ENCODE results near the gene MACROD2. TPM values are rescaled to one million over a fixed set of nuclear protein-coding genes. Genes with fewer than 3 reads are reported as not detected.

The MACROD2 gene
- total RNA-seq, 1 donor from 2014 or later, result 47.7 TPM

DNA sequence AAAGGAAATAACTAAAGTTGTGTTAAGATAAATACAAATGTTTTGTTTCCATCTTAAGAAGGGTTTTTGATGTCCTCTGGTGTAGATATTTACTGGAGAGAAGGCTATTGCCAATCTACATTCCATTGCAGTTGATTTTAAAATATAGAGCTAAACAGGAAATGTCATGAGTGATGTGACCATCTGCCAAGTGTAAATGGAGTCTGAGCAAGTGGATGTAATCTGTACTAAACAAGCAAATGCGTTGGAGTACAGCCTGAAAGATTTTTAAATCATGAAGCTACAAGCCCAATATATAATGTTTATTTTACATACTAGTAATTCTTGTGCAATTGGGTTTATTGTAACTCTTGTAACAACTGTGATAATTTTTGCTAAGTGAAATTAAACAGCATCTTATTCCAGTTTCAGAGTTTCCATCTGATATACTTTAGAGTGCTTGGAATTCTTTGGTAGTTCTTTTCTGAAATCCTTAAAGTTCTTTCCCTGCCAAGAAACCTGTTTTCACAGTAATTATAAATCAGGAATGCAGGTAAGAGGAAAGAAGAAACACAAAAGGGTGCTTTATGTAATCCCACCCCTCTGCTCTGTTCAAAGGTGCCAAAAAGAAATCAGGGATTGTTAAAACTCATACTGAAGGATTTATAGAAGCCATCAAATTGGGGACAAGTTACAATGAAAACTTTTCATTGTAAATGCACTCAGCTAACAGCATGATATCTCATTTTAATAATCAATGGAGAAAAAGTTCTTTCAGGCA lies 389.3 kb downstream of the MACROD2 start:
- DNase-seq (ENCODE audit: low spot score in 2 of 2) (no peak), FAIRE-seq (no peak)

DNA sequence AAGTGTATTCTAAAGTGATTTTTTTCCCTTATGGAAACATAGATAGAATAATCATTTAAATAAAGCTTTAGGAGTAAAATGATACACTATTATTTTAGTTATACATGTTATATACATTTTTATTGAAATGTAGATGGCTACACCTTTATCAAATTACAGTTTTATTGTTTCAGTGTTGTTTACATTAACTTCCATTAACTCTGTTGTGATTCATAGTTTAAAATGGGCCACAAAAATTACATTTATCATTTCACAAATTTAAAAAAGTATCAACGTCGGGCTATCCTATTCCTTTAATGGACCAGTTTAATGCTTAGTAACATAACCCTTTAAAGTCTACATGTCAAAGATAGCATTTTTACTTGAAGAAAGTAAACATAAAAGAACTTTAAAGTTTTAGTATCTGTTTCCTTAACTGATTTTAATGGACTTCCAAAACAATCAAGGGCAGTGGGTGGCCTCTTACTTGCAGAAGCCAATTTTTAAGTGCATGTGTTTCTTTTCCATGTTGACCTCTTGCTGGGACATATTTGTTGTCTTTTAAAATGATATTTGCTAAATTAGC lies 389.9 kb downstream of the MACROD2 start:
- no peak for FAIRE-seq

DNA sequence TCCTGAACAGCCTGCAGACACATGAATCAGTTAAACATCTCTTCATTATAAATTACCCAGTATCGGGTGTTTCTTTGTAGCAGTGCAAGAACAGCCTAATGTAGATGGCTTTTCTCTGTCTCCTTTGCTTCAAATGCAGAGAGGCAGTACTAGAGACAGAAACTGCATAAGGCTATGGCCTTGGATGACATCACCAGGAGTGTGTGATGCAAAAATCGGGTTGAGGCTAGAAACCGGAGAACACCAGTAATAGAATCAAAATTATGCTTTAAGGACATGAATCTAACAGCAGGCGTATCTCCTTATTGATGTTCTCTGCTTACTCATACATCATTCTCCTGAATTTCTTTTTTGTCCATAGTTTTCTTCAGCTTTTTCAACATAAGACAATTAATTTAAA lies 391.4 kb downstream of the MACROD2 start:
- DNase-seq (ENCODE audit: low spot score in 2 of 2), result no peak
- no peak for FAIRE-seq

More for the DNA sequence above, 389.9 kb downstream of the MACROD2 start:
- DNase-seq (ENCODE audit: low spot score in 2 of 2), result no peak

DNA sequence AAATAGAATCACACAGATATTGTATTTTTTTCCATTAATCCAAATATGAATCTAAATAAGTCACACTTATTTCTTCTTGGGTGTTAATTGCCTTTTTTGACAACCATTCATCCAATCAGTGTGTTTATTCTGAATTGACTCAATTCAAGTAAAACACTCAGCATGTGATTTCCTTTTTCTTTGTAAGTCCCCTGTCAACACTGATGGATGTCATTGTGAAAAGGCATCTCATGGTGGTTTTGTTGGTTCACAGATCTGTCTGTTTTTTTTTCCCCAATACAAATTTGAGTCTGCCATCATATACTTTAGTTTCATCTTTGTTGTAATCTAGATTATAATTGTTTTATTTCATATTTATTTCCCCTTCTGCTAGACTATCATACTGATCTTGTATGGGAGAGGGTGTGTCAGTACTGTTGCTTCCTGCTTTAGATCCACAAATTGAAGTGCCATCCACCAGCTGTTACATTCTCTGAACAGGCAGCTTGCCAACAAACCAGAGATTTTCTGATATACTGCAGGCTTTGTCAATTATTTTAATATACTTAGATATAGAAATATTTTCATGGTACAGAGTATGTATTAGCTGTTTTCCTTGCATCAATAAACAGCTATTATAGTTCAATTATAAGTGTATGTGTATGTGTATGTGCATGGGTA lies 406.3 kb downstream of the MACROD2 start:
- no peak for FAIRE-seq
- DNase-seq (ENCODE audit: low spot score in 2 of 2), result no peak

DNA sequence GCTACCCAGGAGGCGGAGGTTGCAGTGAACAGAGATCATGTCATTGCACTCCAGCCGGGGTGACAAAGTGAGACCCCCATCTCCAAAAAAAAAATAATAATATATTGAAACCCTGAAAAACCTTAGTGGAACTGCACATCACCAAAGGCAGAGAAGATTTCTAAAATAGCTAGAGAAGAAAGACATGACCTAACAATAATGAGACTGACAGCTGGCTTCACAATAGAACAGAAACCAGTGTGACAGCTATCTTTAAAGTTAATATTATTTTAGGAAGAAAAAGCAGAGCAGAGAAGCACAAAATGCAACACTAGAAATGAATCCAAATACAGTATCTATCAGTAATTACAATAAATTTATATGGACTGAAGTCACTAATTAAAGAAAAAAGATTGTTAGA lies 409.2 kb downstream of the MACROD2 start:
- no peak for FAIRE-seq

DNA sequence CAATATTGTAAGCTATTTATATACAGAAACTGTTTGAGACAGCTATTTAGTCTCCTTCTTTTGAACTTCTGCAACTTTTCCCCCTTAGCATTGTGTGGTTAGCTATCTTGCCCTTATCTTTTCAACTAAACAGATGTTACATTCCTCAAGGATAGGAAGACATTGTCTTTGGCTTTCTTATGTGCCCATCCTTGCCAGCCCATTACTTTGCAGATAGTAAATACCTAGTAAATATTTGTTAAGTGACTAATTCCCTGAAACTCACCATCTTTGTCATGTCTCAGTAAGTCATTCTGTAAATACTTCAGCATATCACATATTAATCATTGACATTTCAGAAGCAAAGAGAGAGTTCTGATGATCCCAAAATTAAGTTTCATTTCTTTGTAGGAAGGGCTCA lies 411.2 kb downstream of the MACROD2 start:
- DNase-seq (ENCODE audit: low spot score in 2 of 2) (no peak), FAIRE-seq (no peak)

More for the DNA sequence above, 409.2 kb downstream of the MACROD2 start:
- DNase-seq (ENCODE audit: low spot score in 2 of 2), result no peak

DNA sequence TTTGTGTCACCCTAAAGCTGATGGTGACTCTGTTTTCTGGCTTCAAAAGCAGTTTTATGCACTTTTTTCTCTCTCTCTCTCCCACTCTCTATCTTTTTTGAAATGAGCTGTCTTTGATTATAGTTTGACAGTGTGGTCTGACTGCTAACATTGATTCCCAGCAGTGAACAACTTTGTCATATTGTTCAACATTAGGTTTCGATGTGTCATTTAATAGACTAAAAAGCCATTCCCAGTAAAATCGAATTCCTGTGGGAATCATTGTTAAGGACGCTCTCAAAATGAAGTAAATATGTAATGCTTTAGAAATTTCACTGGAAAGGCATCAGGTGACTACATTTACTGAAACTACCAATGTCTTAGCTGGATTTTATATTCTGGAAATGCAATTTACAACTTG lies 412.0 kb downstream of the MACROD2 start:
- DNase-seq (ENCODE audit: low spot score in 2 of 2) (no peak), FAIRE-seq (no peak)

DNA sequence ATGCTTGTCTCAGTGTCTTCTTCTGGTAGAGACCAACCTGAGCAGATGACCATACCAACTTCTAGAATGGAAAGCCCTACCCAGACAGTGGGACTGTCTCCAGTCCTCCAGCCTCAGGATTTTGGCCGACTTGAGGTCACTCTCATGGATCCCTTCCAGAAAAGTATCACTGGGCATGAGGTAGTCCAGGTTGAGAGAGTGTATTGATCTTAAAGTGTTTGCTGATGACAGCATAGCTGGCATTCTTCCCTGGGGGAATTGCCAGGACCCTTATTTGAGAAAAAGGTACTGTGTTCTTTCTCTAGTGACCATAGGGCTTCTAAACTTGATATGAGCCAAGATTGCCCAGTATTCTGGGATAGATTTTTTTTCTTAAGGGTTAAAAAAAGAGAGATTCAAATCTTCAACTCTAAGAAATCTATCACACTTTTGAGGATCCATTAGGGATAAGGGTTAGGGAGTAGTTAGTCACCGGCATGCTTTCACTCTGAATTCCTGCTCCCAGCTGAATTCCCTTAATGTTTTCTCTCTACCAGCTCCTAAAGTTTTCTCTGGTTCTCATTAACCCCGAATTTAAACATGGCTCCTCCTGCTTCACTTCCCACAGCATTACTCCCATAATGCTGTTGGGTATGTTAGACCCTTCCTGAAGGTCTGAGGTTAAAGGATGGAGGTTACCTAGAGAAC lies 415.7 kb downstream of the MACROD2 start:
- FAIRE-seq (no peak), DNase-seq (ENCODE audit: low spot score in 2 of 2) (no peak)

DNA sequence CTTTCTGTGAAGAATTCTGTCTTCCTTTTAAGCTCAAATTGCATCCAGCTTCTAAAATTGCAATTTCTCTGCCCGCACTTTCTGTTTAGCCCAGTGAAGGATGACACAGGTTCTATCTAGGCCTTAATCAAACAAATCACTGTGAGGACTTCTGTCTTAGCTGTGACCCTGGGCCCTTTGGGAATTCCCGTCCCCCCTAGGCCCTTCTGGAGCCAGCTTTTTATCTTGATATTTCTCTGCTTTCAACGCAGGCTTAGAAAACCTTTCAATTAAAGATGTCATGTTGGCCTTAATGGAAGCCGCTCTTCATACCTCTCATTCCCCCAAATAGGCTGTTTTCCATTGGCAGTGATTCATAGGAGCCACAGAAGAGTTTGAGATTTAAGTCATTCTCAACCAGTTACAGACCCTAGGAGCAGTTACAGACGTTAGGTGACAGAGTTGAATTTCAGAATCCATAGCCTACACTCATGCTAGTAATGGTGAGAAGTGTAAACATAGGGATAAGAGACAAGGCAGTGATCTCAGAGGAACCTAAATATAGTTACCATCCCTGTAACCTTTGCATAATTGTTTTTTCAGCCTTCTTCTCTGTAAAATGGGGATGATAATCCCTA lies 416.9 kb downstream of the MACROD2 start:
- DNase-seq (ENCODE audit: low spot score in 2 of 2), result no peak
- no peak for FAIRE-seq

DNA sequence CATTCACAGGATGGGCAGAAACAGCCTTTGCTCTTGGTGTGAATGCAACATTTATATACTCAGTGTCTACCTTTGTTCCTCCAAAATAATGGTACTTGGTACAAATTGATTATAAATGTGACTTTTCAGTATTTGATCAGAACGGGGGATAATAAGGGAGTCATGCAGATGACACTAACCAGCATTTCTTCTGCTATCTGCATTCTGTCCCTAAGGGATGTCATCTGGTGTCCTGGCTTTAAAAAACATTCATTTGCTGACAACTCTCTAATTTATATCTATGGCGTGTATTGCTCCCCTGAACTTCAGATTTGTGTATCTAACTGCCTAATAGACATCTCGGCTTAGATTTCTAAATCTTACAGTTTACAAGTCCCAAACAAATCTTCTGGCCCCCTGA lies 418.5 kb downstream of the MACROD2 start:
- DNase-seq (ENCODE audit: low spot score in 2 of 2), result no peak
- no peak for FAIRE-seq

DNA sequence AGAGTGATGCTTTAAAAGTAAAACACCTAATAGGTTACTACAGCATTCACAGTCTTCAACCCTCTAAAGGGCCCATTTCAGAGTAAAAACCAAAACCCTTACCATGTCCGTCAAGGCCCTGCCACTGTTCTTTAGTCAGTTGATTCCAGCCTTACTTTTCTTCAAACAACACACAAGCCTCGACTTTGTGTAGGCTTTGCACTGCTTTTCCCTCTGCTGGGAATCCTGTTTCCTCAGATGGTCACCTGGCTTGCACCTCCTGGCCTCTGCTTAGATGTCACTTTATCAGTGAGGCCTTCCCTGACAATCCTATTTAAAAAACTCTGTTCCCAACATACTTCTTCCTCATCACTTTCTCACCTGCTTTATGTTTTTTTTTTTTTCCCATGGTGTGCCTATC lies 419.2 kb downstream of the MACROD2 start:
- FAIRE-seq, result no peak
- DNase-seq (ENCODE audit: low spot score in 2 of 2), result no peak

DNA sequence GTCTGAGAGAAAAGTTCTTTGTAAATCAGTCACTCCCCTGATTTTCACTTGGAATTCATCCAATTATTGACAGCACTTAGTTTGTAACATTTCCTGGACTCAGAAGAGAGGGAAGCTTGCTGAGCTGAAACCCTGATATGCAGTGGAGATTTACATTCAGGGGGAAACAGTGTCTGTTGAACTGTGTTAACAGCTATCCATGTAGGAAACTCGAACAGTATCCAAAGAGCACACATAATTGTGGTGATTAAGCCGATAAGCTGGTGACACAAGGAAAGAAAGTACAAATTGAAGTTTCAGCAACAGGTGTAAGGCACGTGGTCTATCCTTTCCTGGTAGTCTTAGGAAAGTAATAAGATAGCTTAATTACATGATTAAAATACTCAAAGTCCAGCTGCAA lies 420.2 kb downstream of the MACROD2 start:
- FAIRE-seq (no peak), DNase-seq (ENCODE audit: low spot score in 2 of 2) (no peak)

DNA sequence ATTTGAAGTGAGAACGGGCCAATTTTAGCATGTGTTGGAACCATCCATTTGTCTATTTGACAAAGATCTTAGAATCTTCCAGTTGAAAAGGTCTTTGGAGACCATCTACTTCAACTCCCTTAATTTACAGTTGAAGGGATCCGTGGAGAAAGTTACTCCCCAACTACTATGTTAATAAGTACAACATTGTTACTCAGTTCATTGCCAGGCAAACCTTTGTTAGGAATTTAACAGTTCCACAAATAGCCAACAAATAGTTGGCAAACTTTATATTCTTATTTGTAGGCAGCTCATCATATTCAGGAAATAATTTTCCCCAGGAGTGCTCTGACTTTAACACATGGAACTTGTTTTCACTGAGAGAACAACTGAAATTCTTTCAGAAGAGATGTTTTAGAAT lies 423.1 kb downstream of the MACROD2 start:
- no peak for FAIRE-seq
- DNase-seq (ENCODE audit: low spot score in 2 of 2), result no peak

DNA sequence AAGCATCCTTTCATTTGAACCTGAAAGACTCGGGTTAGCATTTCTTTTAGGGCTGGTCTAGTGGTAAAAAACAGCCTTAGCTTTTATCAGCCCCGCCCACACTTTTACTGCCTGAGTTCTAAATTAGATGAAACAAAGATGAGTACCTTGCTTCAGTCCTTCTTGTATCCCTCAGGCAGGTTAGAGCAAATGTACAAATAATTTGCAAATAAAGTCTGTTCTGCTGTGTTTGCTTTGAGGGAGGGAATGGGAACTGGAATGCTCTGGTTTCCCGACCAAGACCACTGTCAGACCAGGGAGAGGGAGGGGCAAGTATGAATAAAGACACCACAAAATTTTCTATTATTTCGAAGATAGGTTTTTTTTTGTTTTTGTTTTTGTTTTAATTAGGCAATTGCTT lies 427.6 kb downstream of the MACROD2 start:
- FAIRE-seq (no peak), DNase-seq (ENCODE audit: low spot score in 2 of 2) (no peak)

DNA sequence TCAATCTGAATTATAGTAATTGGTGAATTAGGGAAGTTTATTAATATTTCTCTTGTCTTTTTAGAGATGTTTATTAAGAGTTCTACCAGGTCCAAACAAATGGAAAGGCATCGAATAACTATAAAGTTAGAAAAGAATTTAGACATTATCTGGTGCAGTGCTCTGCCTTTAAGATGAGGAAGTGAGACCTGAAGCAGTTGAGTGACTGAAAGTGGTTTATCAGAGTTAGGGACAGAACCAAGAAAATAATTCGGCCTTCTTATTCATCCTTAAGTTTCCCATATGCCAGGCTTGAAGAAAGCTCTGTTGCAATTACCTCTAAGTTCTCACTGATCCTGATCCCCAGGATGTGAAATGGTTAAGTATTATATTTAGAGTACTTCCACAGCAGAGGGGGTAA lies 436.3 kb downstream of the MACROD2 start:
- no peak for DNase-seq (ENCODE audit: low spot score in 2 of 2)
- no peak for FAIRE-seq

DNA sequence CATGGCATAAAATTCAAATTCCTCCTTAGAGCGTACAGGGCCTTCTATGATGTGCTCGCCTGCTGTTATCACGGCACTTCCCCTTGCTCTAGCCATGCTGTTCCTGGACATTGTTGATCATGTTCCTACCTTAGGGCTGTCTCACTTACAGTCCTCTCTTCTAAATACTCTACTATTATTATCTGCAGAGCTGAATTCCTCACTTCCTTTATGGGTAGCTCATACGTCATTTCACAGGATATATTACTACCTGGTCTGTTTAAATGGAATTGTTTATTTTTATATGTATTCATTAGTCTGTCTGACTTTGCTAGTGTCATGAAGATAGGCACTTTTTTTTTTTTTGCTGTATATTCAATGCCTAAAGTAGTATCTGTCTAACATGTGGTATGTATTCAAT lies 436.8 kb downstream of the MACROD2 start:
- FAIRE-seq, result no peak

DNA sequence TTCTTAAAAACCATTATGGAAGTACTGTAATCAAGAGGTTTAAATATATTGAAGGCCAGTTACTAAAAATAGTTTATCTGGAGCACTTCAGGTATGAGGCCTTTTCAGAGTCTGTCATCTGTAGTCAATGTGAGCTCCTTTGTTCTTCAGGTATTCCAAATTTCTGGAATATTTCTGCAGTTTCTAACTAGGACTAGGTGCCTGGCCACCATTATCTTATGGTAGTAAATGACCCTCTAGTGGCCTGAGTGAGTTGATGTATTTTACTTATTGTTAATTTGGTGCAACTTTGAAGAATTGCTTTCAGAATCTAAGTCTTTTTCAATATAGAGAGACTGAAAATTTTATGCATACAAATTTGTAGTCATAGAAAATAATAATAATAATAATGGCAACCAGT lies 437.3 kb downstream of the MACROD2 start:
- DNase-seq (ENCODE audit: low spot score in 2 of 2) (no peak), FAIRE-seq (no peak)

More for the DNA sequence above, 436.8 kb downstream of the MACROD2 start:
- DNase-seq (ENCODE audit: low spot score in 2 of 2), result no peak

DNA sequence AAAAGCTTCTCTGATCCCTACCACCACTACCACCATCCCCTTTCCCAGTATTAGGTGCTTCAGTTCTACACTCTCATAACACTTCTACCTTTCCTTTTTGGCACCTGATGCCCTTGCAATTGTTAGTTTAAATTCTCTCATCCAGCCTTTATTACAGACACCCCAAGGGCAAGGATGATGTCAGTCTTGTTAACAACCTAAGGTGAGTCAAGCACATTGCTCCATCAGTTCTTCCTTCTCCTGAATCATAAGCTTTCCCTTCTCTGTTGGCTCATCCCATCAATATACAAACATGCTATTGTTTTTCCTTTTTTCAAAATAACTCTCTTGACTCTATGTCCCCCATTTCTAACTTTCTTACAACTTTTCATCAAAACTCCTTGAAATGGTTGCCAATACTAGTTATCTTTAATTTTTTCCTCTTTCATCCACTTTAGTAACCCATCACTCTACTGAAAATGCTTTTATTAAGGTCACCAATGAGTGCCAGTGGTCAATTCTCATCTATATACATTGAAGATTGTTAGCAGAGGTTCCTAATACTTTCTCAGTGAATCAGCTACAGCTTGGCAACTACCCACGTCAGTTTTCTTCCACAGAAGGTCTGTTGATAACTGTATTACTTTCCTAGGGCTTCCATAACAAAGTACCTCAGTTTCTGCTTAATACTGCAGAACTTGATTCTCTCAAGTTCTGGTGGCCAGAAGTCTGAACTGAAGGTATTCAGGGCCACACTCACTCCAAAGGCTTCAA lies 439.2 kb downstream of the MACROD2 start:
- DNase-seq (ENCODE audit: low spot score in 2 of 2) (no peak), FAIRE-seq (no peak)

DNA sequence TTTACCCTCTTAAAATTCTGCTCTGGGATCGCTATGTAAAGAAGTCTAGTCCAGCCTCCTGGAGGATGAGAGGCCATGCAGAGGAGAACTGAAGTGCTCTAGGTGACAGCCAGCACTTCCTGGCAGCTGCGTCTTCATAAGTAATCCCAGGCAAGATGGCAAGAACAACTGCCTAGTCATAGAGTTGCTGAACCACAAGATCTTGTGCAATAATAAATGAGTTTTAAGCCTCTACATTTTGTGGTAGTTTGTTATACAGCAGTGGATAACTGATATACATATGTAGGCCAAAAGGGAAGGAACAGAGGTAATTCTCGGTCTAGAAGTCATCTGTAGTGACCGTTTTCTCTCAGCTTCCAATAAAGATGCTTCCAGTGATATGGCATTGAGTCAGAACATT lies 445.9 kb downstream of the MACROD2 start:
- DNase-seq (ENCODE audit: low spot score in 2 of 2) (no peak), FAIRE-seq (no peak)

DNA sequence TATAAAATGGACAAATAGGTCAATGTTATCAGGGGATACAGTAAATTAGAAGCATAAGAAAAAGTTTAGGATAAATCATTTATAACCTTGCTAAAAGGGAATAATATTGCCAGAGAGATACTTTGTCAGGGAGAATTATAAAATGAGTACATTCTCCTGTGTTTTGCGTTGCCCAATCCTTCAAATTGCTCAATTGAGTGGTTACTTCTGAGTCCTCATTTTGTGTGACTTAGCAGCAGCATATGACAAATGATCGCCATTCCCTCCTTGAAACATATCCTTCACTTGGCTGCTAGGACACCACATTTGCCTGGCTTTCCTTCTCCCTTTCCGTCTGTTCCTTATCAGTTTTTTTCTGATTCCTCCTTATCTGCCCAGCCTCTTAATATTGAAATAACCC lies 448.8 kb downstream of the MACROD2 start:
- FAIRE-seq (no peak), DNase-seq (ENCODE audit: low spot score in 2 of 2) (no peak)
